Measurements from ENCODE around the gene EPHA1.

The EPHA1 gene

GRCh38 chr7:143388491-143389101 is 20.1 kb downstream of the EPHA1 start:
- DNase-seq (ENCODE audit: low spot score), result no peak

GRCh38 chr7:143388051-143388450 is 20.6 kb downstream of the EPHA1 start:
- no peak for DNase-seq (ENCODE audit: low spot score)

- no peak for DNase-seq (ENCODE audit: low spot score)
These were observed 21.3 kb downstream of the EPHA1 start for GRCh38 chr7:143387156-143387975.

DNA sequence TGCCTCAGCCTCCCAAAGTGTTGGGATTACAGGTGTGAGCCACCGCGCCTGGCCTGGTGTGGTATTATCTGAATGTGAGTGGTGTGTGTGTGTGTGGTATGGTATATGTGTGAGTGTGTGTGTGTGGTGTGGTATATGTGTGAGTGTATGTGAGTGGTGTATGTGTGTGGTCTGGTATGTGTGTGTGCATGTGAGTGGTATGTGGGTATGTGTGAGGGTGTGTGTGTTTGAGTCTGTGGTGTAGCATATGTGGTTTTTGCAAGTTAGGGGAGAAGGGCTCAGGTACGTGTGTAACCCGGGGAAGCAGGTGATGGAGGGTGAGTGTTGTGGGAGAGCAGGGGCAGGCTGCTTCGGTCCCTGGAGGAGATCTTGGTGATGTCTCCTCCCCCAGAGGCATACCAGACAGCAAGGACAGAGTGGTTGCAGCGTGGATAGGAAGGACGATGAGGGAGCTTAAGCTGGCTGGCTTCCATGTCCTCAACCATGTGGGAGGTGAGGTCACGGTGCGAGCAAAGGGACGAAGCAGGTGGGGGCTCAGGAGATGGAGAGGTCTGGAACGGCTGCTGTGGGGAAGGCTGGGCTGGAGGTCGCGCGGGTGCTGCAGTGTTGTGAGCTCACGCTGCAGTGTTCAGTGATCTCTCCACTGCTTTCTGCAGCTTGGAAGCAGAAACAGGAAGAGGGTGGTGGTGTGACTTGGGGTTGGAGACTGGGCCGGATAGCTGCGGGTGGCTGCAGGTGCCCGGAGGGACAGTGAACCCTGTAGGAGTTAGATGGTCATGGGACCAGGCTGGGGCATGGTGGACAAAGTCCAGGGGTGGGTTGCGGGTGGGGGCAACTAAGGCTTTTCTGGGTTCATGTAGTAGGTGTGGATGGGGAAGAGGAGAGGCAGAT is 22.5 kb downstream of the EPHA1 start:
- DNase-seq (ENCODE audit: low spot score), result no peak

- no peak for DNase-seq (ENCODE audit: low spot score)
These were observed 23.7 kb downstream of the EPHA1 start for GRCh38 chr7:143384661-143385631.

DNA sequence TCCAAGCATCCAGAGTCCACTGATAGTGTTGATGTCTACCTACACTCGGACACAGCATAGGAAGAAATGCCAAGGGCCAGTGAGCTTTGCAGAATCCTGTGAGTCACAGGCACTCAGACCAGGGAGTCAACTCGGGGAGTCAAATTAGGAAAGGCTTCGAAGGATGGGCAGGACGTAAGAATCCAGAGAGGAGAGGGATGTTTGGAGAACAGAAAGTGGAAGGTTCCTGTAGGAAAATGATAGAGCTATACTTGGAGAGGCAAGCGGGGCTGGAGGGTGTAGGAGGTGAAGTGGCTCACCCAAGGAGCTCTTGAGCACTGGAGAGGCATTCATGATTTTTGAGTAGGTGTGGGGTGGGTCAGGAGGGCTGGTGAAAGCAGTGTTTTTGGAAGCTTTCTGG is 24.5 kb downstream of the EPHA1 start:
- peak; percentile 86 for DNase-seq (ENCODE audit: low spot score)

- no peak for DNase-seq (ENCODE audit: low spot score)
These were observed 25.1 kb downstream of the EPHA1 start for GRCh38 chr7:143383642-143383957.

DNA sequence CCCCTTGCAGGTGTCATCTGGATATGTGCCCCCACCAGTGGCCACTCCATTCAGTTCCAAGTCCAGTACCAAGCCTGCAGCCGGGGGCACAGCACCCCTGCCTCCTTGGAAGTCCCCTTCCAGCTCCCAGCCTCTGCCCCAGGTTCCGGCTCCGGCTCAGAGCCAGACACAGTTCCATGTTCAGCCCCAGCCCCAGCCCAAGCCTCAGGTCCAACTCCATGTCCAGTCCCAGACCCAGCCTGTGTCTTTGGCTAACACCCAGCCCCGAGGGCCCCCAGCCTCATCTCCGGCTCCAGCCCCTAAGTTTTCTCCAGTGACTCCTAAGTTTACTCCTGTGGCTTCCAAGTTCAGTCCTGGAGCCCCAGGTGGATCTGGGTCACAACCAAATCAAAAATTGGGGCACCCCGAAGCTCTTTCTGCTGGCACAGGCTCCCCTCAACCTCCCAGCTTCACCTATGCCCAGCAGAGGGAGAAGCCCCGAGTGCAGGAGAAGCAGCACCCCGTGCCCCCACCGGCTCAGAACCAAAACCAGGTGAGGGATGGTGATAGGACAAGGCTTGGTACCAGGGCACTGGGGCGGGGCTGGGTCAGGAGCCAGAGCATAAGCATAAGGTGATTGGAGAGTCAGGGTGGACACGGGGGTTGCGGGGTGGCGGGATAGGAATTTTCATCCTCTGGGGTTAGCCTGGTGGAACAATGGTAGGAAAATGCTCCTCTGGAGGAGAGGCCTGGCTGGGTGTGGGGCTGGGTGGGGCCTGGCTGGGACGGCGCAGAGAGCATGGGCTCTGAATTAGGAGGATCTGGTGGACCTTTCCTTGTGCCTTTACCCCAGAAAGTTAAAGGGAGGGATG is 25.6 kb downstream of the EPHA1 start:
- DNase-seq (ENCODE audit: low spot score), result no peak

DNA sequence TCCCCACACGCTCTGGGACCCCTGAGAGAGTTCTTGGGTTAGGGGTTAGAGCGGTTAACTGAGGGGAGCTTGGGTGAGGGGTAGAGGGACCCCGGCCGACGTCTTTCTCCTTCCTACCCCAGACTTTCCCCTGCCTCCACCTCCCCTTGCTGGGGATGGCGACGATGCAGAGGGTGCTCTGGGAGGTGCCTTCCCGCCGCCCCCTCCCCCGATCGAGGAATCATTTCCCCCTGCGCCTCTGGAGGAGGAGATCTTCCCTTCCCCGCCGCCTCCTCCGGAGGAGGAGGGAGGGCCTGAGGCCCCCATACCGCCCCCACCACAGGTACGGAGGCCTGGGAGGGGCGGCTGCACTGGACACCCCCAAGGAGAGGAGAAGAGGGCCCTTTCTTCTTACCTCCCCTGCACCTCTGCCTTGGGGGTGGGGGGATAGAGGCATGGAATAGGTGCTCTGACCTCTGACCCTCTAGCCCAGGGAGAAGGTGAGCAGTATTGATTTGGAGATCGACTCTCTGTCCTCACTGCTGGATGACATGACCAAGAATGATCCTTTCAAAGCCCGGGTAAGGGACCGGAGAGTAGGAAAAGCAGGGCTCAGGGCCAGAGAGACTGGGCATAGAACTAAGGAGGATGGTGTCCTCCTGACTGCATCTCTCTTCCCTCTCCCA is 26.4 kb downstream of the EPHA1 start:
- no peak for DNase-seq (ENCODE audit: low spot score)

DNA sequence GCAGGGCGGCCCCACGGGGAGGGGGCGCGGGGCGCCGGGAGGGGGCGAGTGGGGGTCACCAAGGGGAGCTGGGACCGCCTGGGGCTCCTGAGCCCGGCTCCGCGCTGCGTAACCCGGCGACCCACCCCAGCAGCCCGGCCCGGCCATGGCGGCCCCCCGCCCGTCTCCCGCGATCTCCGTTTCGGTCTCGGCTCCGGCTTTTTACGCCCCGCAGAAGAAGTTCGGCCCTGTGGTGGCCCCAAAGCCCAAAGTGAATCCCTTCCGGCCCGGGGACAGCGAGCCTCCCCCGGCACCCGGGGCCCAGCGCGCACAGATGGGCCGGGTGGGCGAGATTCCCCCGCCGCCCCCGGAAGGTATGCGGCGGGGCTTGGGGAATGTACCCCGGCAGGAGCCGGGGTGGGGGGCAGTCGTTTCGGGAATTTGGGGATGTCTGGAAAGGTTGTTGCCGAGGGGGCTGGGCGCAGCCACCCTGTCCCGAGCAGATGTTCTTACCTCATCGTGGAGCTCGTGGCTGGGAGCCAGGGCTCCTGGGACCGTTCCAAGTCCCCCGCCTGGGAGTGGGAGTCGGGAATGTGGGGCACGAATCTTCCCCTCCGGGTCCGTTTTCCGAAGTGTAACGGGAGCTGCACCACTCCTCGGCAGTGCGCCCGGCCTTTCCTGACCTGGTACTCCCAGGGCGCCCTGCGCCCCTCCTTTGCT is 27.1 kb downstream of the EPHA1 start:
- DNase-seq (ENCODE audit: low spot score), result peak; percentile 79

DNA sequence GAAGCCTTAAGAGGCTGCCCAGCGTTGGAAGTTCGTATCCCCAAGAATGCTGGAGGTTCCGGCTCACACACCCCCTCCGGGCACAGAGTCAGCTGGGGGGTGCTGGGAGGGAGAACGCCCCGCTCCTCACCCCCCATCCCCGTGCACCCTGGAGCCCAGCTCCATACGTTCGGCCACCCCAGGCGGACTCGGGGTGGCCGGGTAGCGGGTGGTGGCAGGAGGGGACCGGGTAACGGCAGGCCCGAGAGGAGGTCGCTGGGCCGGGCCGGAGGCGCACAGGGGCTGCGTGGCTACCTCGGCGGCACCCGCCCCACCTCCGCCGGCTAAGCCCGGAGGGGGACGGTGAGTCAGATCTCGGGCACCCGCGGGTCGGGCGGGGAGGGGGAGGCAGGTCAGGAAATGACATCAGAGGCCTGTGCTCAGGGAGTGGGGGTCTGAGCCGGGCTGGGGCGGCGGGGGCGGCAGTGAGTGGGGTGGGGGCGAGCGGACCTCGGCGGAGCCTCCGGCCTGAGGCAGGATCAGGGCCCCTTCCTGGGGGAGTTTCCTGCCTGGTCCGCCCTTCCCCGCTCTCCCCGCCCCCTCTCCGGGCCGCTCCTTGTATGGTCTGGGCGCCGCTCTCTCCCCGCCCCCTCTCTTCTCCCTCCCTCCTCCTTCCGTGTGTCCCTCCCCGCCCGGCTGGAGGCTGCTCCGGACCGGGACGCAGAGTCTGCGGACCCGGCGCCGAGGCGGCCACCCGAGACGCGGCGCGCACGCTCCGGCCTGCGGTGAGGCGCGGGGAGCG is 27.8 kb downstream of the EPHA1 start, which contains the start of gene ZYX:
TSS of gene ZYX (plus strand) at position 700 of the 781 bp plus-strand sequence. CDS start 227 bp downstream, outside the sequence.
- peak; percentile 98 for DNase-seq (ENCODE audit: low spot score)

GRCh38 chr7:143380260-143380645 is 28.4 kb downstream of the EPHA1 start:
- peak; percentile 88 for DNase-seq (ENCODE audit: low spot score)

DNA sequence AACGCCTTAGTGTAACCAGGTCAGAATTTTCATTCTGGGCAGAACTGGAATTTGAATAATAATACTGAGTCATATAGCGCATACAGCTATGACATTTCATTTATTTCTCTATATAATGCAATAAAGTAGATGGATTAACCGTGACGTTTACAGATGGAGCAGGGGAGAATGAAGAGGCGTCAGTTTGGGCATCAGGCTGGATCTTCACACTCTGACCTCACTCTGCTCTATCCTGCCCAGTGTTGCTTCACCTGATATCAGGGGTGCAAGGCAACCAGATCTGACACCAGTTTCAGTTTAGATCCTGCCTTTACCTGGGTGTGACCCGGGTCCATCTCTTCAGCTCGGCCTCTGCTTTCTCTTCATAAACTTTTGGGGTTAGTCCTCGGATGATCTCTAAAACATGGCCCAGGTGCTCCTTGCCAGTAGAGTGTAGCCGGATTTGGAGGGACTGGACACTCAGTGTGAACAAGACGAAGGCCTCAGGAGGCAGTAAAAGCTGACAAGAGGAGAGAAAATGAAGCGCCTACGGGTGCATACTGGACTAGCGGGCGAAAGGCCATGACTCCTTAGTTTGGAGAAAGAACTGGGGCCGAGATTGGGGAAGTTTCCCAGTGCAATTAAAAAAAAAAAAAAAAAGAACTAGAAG is 28.9 kb downstream of the EPHA1 start:
- DNase-seq (ENCODE audit: low spot score), result no peak

GRCh38 chr7:143376396-143376795 is 32.3 kb downstream of the EPHA1 start:
- DNase-seq (ENCODE audit: low spot score), result no peak

GRCh38 chr7:143375298-143376034 is 33.2 kb downstream of the EPHA1 start:
- DNase-seq (ENCODE audit: low spot score), result no peak

GRCh38 chr7:143374561-143374960 is 34.1 kb downstream of the EPHA1 start:
- DNase-seq (ENCODE audit: low spot score), result no peak

DNA sequence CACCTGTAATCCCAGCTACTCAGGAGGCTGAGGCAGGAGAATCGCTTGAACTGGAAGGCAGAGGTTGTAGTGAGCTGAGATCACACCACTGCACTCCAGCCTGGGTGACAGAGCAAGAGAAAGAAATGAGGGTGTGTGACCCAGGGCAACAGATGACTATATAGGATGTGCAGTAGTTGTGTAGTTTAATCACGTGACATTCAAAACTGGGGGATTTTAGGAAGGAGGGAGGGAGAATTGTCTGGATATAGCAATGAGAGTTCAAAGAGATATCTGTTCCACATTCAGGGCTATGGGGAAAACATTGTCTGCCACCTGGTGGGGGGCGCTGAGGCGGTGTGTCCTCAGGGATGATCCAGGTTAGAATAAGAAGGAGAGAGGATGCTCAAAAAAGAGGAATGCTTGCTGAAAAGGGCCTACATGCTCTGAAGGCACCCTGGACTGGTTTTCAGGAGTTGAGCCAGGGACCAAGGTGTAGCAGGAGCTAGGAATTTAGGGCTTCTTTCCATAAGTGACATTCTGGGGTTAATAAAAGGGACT is 35.3 kb downstream of the EPHA1 start:
- no peak for DNase-seq (ENCODE audit: low spot score)

Data from hepatic stellate cell (primary cell).